Gastrocnemius medialis (tissue), 4 donors: ENCODE measurements around the gene SLC4A2. TPM values are rescaled to one million over a fixed set of nuclear protein-coding genes. Genes with fewer than 3 reads are reported as not detected.

ENCODE experiments used
- ATAC-seq, 2 donors: fragments of 150-250 bp; one replicate each; pipeline ENCODE4 v1.9.1; 2016
- DNase-seq, 2 donors: peaks; one replicate each; pipeline ENCODE4 v3.0.0-alpha.2; 2019
- H3K27ac ChIP-seq, 4 donors: fragments of 200-600 bp; sonication (generic); 1 replicate in 1 of 4; 2 replicates in 3 of 4; pipeline ENCODE4 v1.5.1; 2016 to 2018; ENCODE audit warnings: mild to moderate bottlenecking in 2 of 4, moderate library complexity in 1 of 4
- H3K27me3 ChIP-seq, 3 donors: fragments of 200-600 bp; sonication (generic) in 2 of 3; 1 replicate in 1 of 3; 2 replicates in 2 of 3; pipeline versions ENCODE4 v1.5.1 to v1.6.0; 2016 to 2019; ENCODE audit warnings: mild to moderate bottlenecking in 1 of 3, moderate library complexity in 1 of 3
- H3K36me3 ChIP-seq, 2 donors: fragments of 200-600 bp; sonication (generic) in 1 of 2; one replicate each; pipeline ENCODE4 v1.5.1; 2017 to 2018
- H3K4me1 ChIP-seq, 2 donors: fragments of 200-600 bp; sonication (generic) in 1 of 2; one replicate each; pipeline ENCODE4 v1.5.1; 2016 to 2017; ENCODE audit warnings: mild to moderate bottlenecking in 2 of 2
- H3K4me3 ChIP-seq, 4 donors: fragments of 200-600 bp; sonication (generic) in 3 of 4; 1 replicate in 1 of 4; 2 replicates in 3 of 4; pipeline ENCODE4 v1.5.1; 2016 to 2019; ENCODE audit warnings: mild to moderate bottlenecking in 2 of 4
- H3K9me3 ChIP-seq, 3 donors: fragments of 200-600 bp; sonication (generic) in 2 of 3; 1 replicate in 1 of 3; 2 replicates in 2 of 3; pipeline ENCODE4 v1.5.1; 2016 to 2019
- POLR2A ChIP-seq, 2 donors: fragments of 450-650 bp; IDR thresholded peaks; one replicate each; pipeline ENCODE4 v1.6.1; 2017; ENCODE audit warnings: antibody characterized with exemption in 2 of 2, mild to moderate bottlenecking in 2 of 2, moderate library complexity in 2 of 2
- in situ Hi-C, 4 donors: fragments of 200-750 bp; cut with MboI; loops; one replicate each; pipeline versions ENCODE4 v1.15.0 to v1.8.0; 2017; ENCODE audit warnings: low sequenced_read_pairs in 4 of 4
- intact Hi-C: fragments of 100-400 bp; cut with DNase I; formaldehyde crosslinking; loops from one replicate; pipeline ENCODE4 v1.15.1; 2023; ENCODE audit warnings: low total_unique reads
- total RNA-seq, 4 donors: library from RNA; depleted of rRNA; stranded (reverse); fragments of >200 nt; gene quantifications; one replicate each; pipeline versions ENCODE4 v1.1.0 to v1.2.3, GENCODE V29; 2016
- TF ChIP-seq, protein P1 (sequence below), 5 experiments: fragments of 450-650 bp in 3 of 5; fragments of 200-600 bp in 2 of 5; sonication (generic) in 2 of 5; IDR thresholded peaks in 4 of 5; conservative IDR thresholded peaks in 1 of 5; 1 replicate in 4 of 5; 2 replicates in 1 of 5; pipeline ENCODE4 v1.5.1; 2016 to 2019; ENCODE audit warnings: antibody characterized with exemption in 5 of 5, mild to moderate bottlenecking in 3 of 5, moderate library complexity in 3 of 5

The SLC4A2 gene
- total RNA-seq, 4 donors from 2014 or later, result 27.5 to 39.6 (median 33.0) TPM

DNA sequence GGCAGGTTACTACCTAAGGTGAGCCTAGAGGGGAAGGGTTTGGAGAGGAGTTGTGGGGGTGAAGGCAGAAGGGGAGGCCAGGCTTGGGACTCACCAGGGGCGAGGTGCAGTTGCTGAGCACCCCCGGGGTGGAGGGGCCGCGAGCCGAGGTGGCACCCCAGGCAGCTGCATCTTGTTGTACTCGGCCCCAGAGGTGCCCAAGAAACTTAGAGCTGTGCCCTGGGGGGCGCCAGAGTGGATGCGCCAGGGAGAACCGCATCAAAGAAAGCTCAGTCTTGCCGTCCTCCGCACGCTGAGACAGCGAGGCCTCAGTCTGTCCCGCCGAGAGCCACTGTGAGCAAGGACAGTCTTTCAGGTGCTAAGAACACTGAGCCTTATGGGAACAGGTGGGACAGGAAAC is 42.4 kb upstream of the SLC4A2 start:
- no peak overlapping the region for H3K27ac ChIP-seq
- in situ Hi-C loops (no loop called here), intact Hi-C loops (no loop called here)
- no peak for DNase-seq
- ATAC-seq, result no peak
- no peaks in the 10 kb centered on the region for H3K36me3 ChIP-seq
- peaks cover 34 to 69% (median 50%) of the 10 kb centered on the region in 3 donors for H3K27me3 ChIP-seq
- peaks cover 8 to 23% of the 10 kb centered on the region in 2 donors for H3K4me1 ChIP-seq
- no peaks in the 10 kb centered on the region for H3K9me3 ChIP-seq
- no peak overlapping the region for H3K4me3 ChIP-seq
- TF ChIP-seq POLR2A (IDR thresholded peaks at IDR 0.05), result no peak
- TF ChIP-seq, protein P1, sequence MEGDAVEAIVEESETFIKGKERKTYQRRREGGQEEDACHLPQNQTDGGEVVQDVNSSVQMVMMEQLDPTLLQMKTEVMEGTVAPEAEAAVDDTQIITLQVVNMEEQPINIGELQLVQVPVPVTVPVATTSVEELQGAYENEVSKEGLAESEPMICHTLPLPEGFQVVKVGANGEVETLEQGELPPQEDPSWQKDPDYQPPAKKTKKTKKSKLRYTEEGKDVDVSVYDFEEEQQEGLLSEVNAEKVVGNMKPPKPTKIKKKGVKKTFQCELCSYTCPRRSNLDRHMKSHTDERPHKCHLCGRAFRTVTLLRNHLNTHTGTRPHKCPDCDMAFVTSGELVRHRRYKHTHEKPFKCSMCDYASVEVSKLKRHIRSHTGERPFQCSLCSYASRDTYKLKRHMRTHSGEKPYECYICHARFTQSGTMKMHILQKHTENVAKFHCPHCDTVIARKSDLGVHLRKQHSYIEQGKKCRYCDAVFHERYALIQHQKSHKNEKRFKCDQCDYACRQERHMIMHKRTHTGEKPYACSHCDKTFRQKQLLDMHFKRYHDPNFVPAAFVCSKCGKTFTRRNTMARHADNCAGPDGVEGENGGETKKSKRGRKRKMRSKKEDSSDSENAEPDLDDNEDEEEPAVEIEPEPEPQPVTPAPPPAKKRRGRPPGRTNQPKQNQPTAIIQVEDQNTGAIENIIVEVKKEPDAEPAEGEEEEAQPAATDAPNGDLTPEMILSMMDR (IDR thresholded peaks at IDR 0.05 in 4 of 5, conservative IDR thresholded peaks at IDR 0.05 in 1 of 5), result no peak

DNA sequence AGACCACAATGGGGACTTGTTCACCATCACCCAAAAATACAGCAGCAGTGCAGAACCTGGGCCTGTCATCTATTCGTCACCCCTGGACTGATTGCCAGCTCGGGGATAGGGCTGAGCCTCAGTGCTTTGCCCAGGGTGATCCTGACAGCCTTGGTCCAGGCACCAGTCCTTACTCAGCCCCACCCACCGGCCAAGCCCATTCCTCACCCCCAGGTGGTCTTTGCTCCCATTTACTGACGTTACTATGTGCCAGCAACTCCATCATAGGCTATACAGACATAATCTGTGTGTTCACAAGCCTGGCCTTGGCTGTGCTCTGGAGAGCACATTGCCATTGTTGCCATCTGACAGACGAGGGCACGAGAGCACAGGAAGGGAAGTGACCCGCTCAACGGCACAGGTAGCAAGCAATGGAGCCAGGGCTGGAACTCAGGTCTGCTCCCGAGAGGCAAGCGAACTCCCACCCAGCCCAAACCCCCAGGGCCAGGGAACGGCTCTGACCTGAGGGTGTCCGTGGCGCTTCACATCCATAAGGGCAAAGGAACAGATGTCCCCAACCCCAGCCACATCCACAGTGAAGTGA is 41.9 kb upstream of the SLC4A2 start:
- H3K36me3 ChIP-seq, result no peaks in the 10 kb centered on the region
- ATAC-seq (no peak), DNase-seq (no peak)
- peak overlapping the region in 1 of 4 donors; percentile 38 for H3K4me3 ChIP-seq
- TF ChIP-seq, protein P1 (IDR thresholded peaks at IDR 0.05 in 4 of 5, conservative IDR thresholded peaks at IDR 0.05 in 1 of 5), result no peak
- H3K9me3 ChIP-seq, result no peaks in the 10 kb centered on the region
- H3K27me3 ChIP-seq, result peaks cover 29 to 68% (median 50%) of the 10 kb centered on the region in 3 donors
- H3K27ac ChIP-seq, result no peak overlapping the region
- in situ Hi-C loops, result no loop called here
- intact Hi-C loops, result no loop called here
- peaks cover 8 to 23% of the 10 kb centered on the region in 2 donors for H3K4me1 ChIP-seq

DNA sequence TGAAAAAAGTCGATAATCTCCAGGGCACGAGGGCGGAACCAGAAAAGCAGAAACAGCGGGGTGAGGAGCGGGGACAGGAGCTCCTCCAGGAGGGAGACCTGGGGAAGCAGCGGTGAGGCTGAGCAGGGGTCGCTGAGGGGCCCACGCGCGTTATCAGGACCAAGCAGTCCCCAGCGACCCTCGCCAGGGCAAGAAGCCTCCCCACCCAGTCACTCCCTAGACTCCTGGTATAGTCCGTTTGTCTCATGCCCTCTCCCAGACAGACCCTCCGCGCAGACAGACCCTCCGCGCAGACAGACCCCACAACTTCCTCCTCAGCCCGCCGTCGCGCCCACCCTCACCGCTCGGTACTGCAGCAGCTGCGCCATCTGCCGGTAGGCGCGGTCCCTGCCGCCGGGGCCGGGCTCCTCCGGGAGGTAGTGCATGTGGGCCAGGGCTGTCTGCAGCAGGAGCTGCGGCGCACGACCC is 41.4 kb upstream of the SLC4A2 start:
- Histone ChIP-seq H3K27ac (no peak overlapping the region), H3K4me1 (peaks cover 8 to 22% of the 10 kb centered on the region in 2 donors), H3K9me3 (no peaks in the 10 kb centered on the region), H3K36me3 (no peaks in the 10 kb centered on the region), H3K4me3 (peak overlapping the region in 3 of 4 donors; percentile 17 to 38 (median 31)), H3K27me3 (peaks cover 29 to 63% (median 44%) of the 10 kb centered on the region in 3 donors)
- DNase-seq (no peak), ATAC-seq (peak; percentile 62 to 64)
- in situ Hi-C loops (no loop called here), intact Hi-C loops (no loop called here)
- TF ChIP-seq POLR2A (IDR thresholded peaks at IDR 0.05), result no peak
- TF ChIP-seq, protein P1 (IDR thresholded peaks at IDR 0.05 in 4 of 5, conservative IDR thresholded peaks at IDR 0.05 in 1 of 5), result peak; percentile 75 to 96 (median 88)

DNA sequence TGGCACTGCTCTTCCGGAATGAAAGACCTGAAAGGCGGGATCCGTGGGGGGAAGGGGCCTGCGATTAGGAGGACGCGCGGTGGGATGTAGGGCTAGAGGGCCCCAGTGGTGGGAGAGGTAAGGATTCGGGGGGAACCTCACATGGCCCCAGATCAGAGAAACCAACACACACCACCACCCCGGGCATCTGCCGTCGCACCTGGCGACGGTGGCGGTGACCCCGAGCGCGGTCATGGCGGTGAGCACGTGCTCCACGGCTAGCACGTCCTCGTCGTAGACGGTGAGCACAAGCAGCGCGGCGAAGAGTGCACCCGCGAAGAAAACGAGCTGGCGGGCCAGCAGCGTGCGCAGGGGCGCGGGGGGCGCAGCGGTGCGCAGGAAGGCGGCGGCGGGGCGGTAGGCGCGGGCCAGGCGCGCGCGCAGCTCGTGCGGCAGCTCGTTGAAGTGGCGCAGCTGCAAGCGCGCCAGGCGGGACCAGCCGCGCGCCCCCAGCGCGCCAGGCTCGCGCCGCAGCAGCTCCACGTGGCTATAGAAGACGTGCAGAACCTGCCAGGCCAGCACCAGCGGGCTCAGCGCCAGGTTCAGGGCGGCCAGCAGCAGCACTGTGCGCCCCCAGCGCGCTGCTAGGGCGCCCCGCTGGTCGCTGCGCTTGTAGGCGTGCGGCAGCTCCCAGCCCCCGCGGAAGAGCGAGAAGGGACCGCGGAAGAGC is 40.8 kb upstream of the SLC4A2 start:
- peaks cover 8 to 16% of the 10 kb centered on the region in 2 donors for H3K4me1 ChIP-seq
- in situ Hi-C loops, result no loop called here
- peaks cover 29 to 57% (median 38%) of the 10 kb centered on the region in 3 donors for H3K27me3 ChIP-seq
- TF ChIP-seq POLR2A (IDR thresholded peaks at IDR 0.05), result no peak
- TF ChIP-seq, protein P1 (IDR thresholded peaks at IDR 0.05 in 4 of 5, conservative IDR thresholded peaks at IDR 0.05 in 1 of 5), result peak in 1 of 5 experiments; percentile 31
- H3K9me3 ChIP-seq, result no peaks in the 10 kb centered on the region
- DNase-seq (no peak), ATAC-seq (peak; percentile 5 to 17)
- intact Hi-C loops, result no loop called here
- H3K27ac ChIP-seq, result no peak overlapping the region
- peak overlapping the region; percentile 17 to 38 (median 26) for H3K4me3 ChIP-seq
- H3K36me3 ChIP-seq, result no peaks in the 10 kb centered on the region
